ENCODE measurements around the gene SLC43A2.

GRCh38 chr17:1650731-1651558 is 22.3 kb upstream of the SLC43A2 start:
- TF ChIP-seq, protein P1, sequence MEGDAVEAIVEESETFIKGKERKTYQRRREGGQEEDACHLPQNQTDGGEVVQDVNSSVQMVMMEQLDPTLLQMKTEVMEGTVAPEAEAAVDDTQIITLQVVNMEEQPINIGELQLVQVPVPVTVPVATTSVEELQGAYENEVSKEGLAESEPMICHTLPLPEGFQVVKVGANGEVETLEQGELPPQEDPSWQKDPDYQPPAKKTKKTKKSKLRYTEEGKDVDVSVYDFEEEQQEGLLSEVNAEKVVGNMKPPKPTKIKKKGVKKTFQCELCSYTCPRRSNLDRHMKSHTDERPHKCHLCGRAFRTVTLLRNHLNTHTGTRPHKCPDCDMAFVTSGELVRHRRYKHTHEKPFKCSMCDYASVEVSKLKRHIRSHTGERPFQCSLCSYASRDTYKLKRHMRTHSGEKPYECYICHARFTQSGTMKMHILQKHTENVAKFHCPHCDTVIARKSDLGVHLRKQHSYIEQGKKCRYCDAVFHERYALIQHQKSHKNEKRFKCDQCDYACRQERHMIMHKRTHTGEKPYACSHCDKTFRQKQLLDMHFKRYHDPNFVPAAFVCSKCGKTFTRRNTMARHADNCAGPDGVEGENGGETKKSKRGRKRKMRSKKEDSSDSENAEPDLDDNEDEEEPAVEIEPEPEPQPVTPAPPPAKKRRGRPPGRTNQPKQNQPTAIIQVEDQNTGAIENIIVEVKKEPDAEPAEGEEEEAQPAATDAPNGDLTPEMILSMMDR (conservative IDR thresholded peaks at IDR 0.05; ENCODE audit: low read depth, low read length): no peak
- TF ChIP-seq EZH2 (IDR thresholded peaks at IDR 0.05; ENCODE audit: borderline replicate concordance, low read depth, low read length, poor library complexity, severe bottlenecking): no peak

All from A673 (cell line).